Natural killer cell (primary cell): ENCODE data around the gene CSGALNACT2. TPM values are rescaled to one million over a fixed set of nuclear protein-coding genes. Genes with fewer than 3 reads are reported as not detected.

Source experiments
- ATAC-seq, 3 donors: fragments of 150-1000 bp in 2 of 3; fragments of 200-7000 bp in 1 of 3; cut with Tn5 transposase; 1 replicate in 1 of 3; 2 replicates in 2 of 3; pipeline ENCODE4 v1.10.0; 2021; ENCODE audit warnings: mild to moderate bottlenecking in 2 of 3, moderate library complexity in 2 of 3
- DNase-seq, 2 donors: peaks; one replicate each; pipeline versions ENCODE4 v3.0.0 to v3.0.0-alpha.2; 2013 to 2021; ENCODE audit warnings: mixed read lengths in 1 of 2
- H3K27ac ChIP-seq: one replicate; pipeline ENCODE4 v1.5.1; 2013; ENCODE audit warnings: mild to moderate bottlenecking, low read length
- H3K27me3 ChIP-seq: one replicate; pipeline ENCODE4 v1.6.1; 2013; ENCODE audit warnings: low read length; ENCODE audit not compliant: control insufficient read depth, insufficient read depth
- H3K36me3 ChIP-seq: one replicate; pipeline ENCODE4 v1.6.1; 2013; ENCODE audit warnings: low read length; ENCODE audit not compliant: control insufficient read depth, insufficient read depth
- H3K4me1 ChIP-seq: one replicate; pipeline ENCODE4 v1.6.1; 2013; ENCODE audit warnings: low read length; ENCODE audit not compliant: control insufficient read depth, insufficient read depth
- H3K4me3 ChIP-seq: one replicate; pipeline ENCODE4 v1.5.1; 2013; ENCODE audit warnings: low read length
- H3K9me3 ChIP-seq: one replicate; pipeline ENCODE4 v1.6.1; 2013; ENCODE audit warnings: low read length; ENCODE audit not compliant: control insufficient read depth, insufficient read depth
- H3K27ac Mint-ChIP-seq, 2 donors: one replicate each; pipeline ENCODE4 v1.8.0; 2022; ENCODE audit warnings: mild to moderate bottlenecking in 2 of 2, mixed read lengths in 2 of 2, moderate library complexity in 1 of 2
- H3K27me3 Mint-ChIP-seq, 2 donors: one replicate each; pipeline ENCODE4 v1.8.0; 2022; ENCODE audit warnings: low read depth in 2 of 2, mixed read lengths in 2 of 2
- H3K36me3 Mint-ChIP-seq: one replicate; pipeline ENCODE4 v1.8.0; 2022; ENCODE audit warnings: mixed read lengths
- H3K4me1 Mint-ChIP-seq, 2 donors: one replicate each; pipeline ENCODE4 v1.8.0; 2022; ENCODE audit warnings: mixed read lengths in 2 of 2
- H3K4me3 Mint-ChIP-seq: one replicate; pipeline ENCODE4 v1.8.0; 2022; ENCODE audit warnings: mild to moderate bottlenecking, moderate library complexity, mixed read lengths
- H3K9me3 Mint-ChIP-seq, 2 donors: one replicate each; pipeline ENCODE4 v1.8.0; 2022; ENCODE audit warnings: mixed read lengths in 2 of 2
- WGBS: methylation state at CpG from one replicate; pipeline ENCODE4 v1.1.7; 2013; ENCODE audit warnings: missing lambda C conversion rate; ENCODE audit not compliant: insufficient coverage; 5-methylcytosine and 5-hydroxymethylcytosine counted together
- intact Hi-C: fragments of 100-400 bp; cut with micrococcal nuclease; formaldehyde crosslinking; loops from one replicate; pipeline ENCODE4 v1.14.2; 2022
- total RNA-seq, 4 donors: library from RNA; stranded (reverse); fragments of 120-200 nt in 1 of 4; gene quantifications; one replicate each; pipeline versions ENCODE4 v1.2.3 to v1.2.4, GENCODE V29; 2013 to 2022
- TF ChIP-seq, protein P1 (sequence below): fragments of 200-600 bp; IDR thresholded peaks from one replicate; pipeline ENCODE4 v1.8.0; 2022; ENCODE audit warnings: antibody characterized with exemption

CSGALNACT2 gene
- total RNA-seq, 3 donors from 2014 or later (not counting 1 experiment from before 2014, with no cell fraction given): 49.9 to 57.4 (median 52.8) TPM

DNA sequence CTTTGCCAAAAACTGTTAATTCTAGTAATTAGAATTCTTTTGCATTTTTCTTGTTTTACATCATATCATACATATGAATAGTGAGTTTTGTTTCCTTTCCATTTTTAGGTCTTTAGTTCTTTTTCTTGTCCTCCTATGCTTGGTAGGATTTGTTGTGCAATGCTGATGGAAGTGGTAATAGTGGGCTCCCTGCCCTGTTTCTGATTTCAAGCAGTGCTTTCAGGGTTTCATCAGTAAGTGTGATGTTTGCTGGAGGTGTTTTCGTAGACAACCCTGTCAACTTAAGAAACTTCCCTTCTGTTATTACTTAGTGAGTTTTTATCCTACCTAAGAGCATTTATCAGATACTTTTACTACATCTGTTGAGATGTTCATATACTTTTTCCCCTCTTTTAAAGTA is 50.5 kb downstream of the CSGALNACT2 start:
- Histone ChIP-seq H3K36me3 (peaks cover 20% of the 10 kb centered on the region), H3K27me3 (no peaks in the 10 kb centered on the region), H3K4me1 (no peaks in the 10 kb centered on the region), H3K9me3 (no peaks in the 10 kb centered on the region), H3K27ac (no peak overlapping the region), H3K4me3 (no peak overlapping the region)
- H3K36me3 Mint-ChIP-seq: peaks cover 13% of the 10 kb centered on the region
- TF ChIP-seq, protein P1, sequence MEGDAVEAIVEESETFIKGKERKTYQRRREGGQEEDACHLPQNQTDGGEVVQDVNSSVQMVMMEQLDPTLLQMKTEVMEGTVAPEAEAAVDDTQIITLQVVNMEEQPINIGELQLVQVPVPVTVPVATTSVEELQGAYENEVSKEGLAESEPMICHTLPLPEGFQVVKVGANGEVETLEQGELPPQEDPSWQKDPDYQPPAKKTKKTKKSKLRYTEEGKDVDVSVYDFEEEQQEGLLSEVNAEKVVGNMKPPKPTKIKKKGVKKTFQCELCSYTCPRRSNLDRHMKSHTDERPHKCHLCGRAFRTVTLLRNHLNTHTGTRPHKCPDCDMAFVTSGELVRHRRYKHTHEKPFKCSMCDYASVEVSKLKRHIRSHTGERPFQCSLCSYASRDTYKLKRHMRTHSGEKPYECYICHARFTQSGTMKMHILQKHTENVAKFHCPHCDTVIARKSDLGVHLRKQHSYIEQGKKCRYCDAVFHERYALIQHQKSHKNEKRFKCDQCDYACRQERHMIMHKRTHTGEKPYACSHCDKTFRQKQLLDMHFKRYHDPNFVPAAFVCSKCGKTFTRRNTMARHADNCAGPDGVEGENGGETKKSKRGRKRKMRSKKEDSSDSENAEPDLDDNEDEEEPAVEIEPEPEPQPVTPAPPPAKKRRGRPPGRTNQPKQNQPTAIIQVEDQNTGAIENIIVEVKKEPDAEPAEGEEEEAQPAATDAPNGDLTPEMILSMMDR: no peak
- peak overlapping the region in 1 of 2 donors; percentile 54 for H3K27ac Mint-ChIP-seq
- DNase-seq (no peak), ATAC-seq (no peak)
- H3K4me1 Mint-ChIP-seq: peaks cover 4 to 9% of the 10 kb centered on the region in 2 donors
- H3K4me3 Mint-ChIP-seq: no peak overlapping the region
- H3K27me3 Mint-ChIP-seq: no peaks in the 10 kb centered on the region
- no CpG with 5 or more reads among the region's 1 CpG for WGBS
- intact Hi-C loops: no loop called here
- H3K9me3 Mint-ChIP-seq: no peaks in the 10 kb centered on the region

DNA sequence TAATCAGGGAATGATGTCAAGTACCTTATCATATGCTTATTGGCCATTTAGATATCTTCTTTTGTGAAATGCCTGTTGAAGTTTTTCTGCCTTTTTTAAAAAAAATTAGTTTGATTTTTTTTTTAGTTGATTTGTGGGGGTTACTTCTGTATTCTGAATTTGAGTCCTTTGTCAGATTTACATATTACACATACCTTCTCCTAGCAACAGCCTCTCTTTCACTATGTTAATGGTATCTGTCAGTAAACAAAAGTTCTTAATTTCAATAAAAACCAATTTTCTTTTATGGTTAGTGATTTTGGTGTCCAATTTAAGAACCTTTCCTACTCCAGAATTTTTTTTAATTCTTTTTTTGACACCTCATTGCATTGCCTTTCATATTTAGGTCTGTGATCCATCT is 52.0 kb downstream of the CSGALNACT2 start:
- TF ChIP-seq, protein P1: no peak
- no peaks in the 10 kb centered on the region for H3K9me3 ChIP-seq
- no peaks in the 10 kb centered on the region for H3K27me3 ChIP-seq
- intact Hi-C loops: loop anchor here (10.0 kb wide), 1 partner anchor 45 kb away; no protein-coding TSS in a partner anchor
- no peak for ATAC-seq
- no peak overlapping the region for H3K4me3 Mint-ChIP-seq
- peaks cover 16% of the 10 kb centered on the region for H3K36me3 ChIP-seq
- H3K36me3 Mint-ChIP-seq: peaks cover 7% of the 10 kb centered on the region
- H3K4me3 ChIP-seq: no peak overlapping the region
- peak overlapping the region; percentile 49 to 54 for H3K27ac Mint-ChIP-seq
- H3K27me3 Mint-ChIP-seq: no peaks in the 10 kb centered on the region
- H3K27ac ChIP-seq: no peak overlapping the region
- no peak for DNase-seq
- peaks cover 0 to 9% of the 10 kb centered on the region in 2 donors for H3K4me1 Mint-ChIP-seq
- no peaks in the 10 kb centered on the region for H3K9me3 Mint-ChIP-seq
- H3K4me1 ChIP-seq: no peaks in the 10 kb centered on the region

DNA sequence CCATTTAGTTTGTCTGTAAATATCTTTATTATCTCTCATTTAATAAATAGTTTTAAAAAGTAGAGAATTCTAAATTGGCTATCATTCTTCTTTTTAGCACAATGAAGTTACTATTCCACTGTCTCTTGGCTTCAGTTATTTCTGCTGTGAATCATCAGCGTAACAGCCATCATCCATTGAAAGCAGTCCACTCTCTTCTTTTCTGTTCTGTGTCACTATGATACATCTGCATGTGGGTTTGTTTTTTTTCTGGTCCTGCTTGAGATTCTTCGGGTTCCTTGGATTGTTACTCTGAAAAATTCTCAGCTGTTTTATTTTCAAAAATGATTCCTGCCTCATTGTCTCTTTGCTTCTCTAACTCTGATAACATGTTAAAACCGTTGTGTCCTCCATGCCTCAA is 52.5 kb downstream of the CSGALNACT2 start:
- Mint-ChIP-seq H3K9me3 (no peaks in the 10 kb centered on the region), H3K4me1 (peaks cover 0 to 9% of the 10 kb centered on the region in 2 donors), H3K36me3 (peaks cover 7% of the 10 kb centered on the region), H3K27ac (peak overlapping the region; percentile 49 to 54), H3K4me3 (no peak overlapping the region), H3K27me3 (no peaks in the 10 kb centered on the region)
- Histone ChIP-seq H3K9me3 (no peaks in the 10 kb centered on the region), H3K4me3 (no peak overlapping the region), H3K27ac (no peak overlapping the region), H3K36me3 (peaks cover 15% of the 10 kb centered on the region), H3K27me3 (no peaks in the 10 kb centered on the region), H3K4me1 (no peaks in the 10 kb centered on the region)
- 94% methylated on average over 3 of the region's 3 CpGs for whole genome bisulfite sequencing
- no peak for DNase-seq
- no peak for ATAC-seq
- TF ChIP-seq, protein P1: no peak
- intact Hi-C loops: loop anchor here (10.0 kb wide), 1 partner anchor 46 kb away; no protein-coding TSS in a partner anchor

DNA sequence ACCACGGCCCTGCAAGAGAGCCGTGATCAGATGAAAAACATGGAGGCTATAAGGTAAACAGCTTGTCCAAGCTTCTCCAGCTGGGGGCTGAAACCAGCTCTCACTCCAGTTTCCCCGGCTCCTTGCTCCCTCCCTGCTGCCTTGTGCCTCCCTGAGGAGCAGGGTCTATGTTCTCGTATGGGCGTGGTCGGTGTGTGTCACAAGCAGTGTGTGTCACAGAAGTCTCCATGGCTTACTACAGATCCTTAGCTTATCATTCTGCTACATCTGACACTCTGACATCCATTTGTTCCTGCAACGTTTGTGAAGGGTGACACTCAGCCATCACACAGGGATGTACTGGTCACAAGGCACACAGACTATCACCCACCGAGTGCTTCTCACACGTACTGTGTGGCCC is 54.6 kb downstream of the CSGALNACT2 start:
- no peak for DNase-seq
- Mint-ChIP-seq H3K4me1 (peaks cover 0 to 9% of the 10 kb centered on the region in 2 donors), H3K9me3 (no peaks in the 10 kb centered on the region), H3K36me3 (no peaks in the 10 kb centered on the region), H3K27me3 (no peaks in the 10 kb centered on the region), H3K27ac (no peak overlapping the region), H3K4me3 (no peak overlapping the region)
- H3K4me3 ChIP-seq: no peak overlapping the region
- 88% methylated on average over 9 of the region's 9 CpGs for WGBS
- no peaks in the 10 kb centered on the region for H3K4me1 ChIP-seq
- H3K27me3 ChIP-seq: no peaks in the 10 kb centered on the region
- intact Hi-C loops: loop anchor here (10.0 kb wide), 1 partner anchor 48 kb away; no protein-coding TSS in a partner anchor
- TF ChIP-seq, protein P1: no peak
- peaks cover 18% of the 10 kb centered on the region for H3K36me3 ChIP-seq
- H3K9me3 ChIP-seq: no peaks in the 10 kb centered on the region
- ATAC-seq: no peak
- no peak overlapping the region for H3K27ac ChIP-seq
